ENCODE data around the gene IL24. TPM values are rescaled to one million over a fixed set of nuclear protein-coding genes. Genes with fewer than 3 reads are reported as not detected.

Gene IL24
- total and polyA plus RNA-seq, 10 of the 15 experiments (the other 5 are each of a cell fraction or from before 2014, with no cell fraction given) = 0.05 to 19.8 (median 0.35) TPM; not detected in 1

GRCh38 chr1:206924592-206925105, 27.4 kb downstream of the IL24 start (continued):
- TF ChIP-seq, protein P1, sequence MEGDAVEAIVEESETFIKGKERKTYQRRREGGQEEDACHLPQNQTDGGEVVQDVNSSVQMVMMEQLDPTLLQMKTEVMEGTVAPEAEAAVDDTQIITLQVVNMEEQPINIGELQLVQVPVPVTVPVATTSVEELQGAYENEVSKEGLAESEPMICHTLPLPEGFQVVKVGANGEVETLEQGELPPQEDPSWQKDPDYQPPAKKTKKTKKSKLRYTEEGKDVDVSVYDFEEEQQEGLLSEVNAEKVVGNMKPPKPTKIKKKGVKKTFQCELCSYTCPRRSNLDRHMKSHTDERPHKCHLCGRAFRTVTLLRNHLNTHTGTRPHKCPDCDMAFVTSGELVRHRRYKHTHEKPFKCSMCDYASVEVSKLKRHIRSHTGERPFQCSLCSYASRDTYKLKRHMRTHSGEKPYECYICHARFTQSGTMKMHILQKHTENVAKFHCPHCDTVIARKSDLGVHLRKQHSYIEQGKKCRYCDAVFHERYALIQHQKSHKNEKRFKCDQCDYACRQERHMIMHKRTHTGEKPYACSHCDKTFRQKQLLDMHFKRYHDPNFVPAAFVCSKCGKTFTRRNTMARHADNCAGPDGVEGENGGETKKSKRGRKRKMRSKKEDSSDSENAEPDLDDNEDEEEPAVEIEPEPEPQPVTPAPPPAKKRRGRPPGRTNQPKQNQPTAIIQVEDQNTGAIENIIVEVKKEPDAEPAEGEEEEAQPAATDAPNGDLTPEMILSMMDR (IDR thresholded peaks at IDR 0.05 in 2 of 3, conservative IDR thresholded peaks at IDR 0.05 in 1 of 3; ENCODE audit: control insufficient read depth in 2 of 3, extremely low read depth in 1 of 3, insufficient read depth in 1 of 3, low read depth in 3 of 3, low read length in 3 of 3) = no peak
- TF ChIP-seq CBX3 (IDR thresholded peaks at IDR 0.05; ENCODE audit: borderline replicate concordance, low read depth) (no peak), SUZ12 (IDR thresholded peaks at IDR 0.05; ENCODE audit: unreplicated experiment) (no peak), SREBF2 (IDR thresholded peaks at IDR 0.05; ENCODE audit: low read length) (no peak), USF2 (IDR thresholded peaks at IDR 0.05; ENCODE audit: borderline replicate concordance, low read depth, low read length) (peak; percentile 72), TBL1XR1 (IDR thresholded peaks at IDR 0.05; ENCODE audit: low read depth, low read length) (no peak), CREB1 (IDR thresholded peaks at IDR 0.05; ENCODE audit: low read depth) (no peak), SPI1 (IDR thresholded peaks at IDR 0.05; ENCODE audit: borderline replicate concordance, insufficient read depth, low read depth, low read length) (no peak; the same call in 1 of the 2 replicates), SIN3A (IDR thresholded peaks at IDR 0.05; ENCODE audit: low read depth, low read length) (no peak), TARDBP (IDR thresholded peaks at IDR 0.05; ENCODE audit: borderline replicate concordance) (peak; percentile 32; the same call in 1 of the 2 replicates), DPF2 (IDR thresholded peaks at IDR 0.05) (peak; percentile 73), MXI1 (IDR thresholded peaks at IDR 0.05; ENCODE audit: low read depth, low read length) (peak; percentile 30), POU2F2 (IDR thresholded peaks at IDR 0.05; ENCODE audit: borderline replicate concordance, low read depth, low read length) (peak; percentile 28; the same call in 1 of the 3 replicates), TAF1 (IDR thresholded peaks at IDR 0.05; ENCODE audit: borderline replicate concordance, low read depth, low read length) (no peak; the same call in 1 of the 2 replicates)
- TF ChIP-seq, protein P2, sequence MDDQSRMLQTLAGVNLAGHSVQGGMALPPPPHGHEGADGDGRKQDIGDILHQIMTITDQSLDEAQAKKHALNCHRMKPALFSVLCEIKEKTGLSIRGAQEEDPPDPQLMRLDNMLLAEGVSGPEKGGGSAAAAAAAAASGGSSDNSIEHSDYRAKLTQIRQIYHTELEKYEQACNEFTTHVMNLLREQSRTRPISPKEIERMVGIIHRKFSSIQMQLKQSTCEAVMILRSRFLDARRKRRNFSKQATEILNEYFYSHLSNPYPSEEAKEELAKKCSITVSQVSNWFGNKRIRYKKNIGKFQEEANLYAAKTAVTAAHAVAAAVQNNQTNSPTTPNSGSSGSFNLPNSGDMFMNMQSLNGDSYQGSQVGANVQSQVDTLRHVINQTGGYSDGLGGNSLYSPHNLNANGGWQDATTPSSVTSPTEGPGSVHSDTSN (IDR thresholded peaks at IDR 0.05; ENCODE audit: insufficient replicate concordance, low read depth, low read length) = peak; percentile 3
- TF ChIP-seq, protein P3, sequence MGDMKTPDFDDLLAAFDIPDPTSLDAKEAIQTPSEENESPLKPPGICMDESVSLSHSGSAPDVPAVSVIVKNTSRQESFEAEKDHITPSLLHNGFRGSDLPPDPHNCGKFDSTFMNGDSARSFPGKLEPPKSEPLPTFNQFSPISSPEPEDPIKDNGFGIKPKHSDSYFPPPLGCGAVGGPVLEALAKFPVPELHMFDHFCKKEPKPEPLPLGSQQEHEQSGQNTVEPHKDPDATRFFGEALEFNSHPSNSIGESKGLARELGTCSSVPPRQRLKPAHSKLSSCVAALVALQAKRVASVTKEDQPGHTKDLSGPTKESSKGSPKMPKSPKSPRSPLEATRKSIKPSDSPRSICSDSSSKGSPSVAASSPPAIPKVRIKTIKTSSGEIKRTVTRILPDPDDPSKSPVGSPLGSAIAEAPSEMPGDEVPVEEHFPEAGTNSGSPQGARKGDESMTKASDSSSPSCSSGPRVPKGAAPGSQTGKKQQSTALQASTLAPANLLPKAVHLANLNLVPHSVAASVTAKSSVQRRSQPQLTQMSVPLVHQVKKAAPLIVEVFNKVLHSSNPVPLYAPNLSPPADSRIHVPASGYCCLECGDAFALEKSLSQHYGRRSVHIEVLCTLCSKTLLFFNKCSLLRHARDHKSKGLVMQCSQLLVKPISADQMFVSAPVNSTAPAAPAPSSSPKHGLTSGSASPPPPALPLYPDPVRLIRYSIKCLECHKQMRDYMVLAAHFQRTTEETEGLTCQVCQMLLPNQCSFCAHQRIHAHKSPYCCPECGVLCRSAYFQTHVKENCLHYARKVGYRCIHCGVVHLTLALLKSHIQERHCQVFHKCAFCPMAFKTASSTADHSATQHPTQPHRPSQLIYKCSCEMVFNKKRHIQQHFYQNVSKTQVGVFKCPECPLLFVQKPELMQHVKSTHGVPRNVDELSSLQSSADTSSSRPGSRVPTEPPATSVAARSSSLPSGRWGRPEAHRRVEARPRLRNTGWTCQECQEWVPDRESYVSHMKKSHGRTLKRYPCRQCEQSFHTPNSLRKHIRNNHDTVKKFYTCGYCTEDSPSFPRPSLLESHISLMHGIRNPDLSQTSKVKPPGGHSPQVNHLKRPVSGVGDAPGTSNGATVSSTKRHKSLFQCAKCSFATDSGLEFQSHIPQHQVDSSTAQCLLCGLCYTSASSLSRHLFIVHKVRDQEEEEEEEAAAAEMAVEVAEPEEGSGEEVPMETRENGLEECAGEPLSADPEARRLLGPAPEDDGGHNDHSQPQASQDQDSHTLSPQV (IDR thresholded peaks at IDR 0.05) = peak; percentile 89
- TF ChIP-seq, protein P4, sequence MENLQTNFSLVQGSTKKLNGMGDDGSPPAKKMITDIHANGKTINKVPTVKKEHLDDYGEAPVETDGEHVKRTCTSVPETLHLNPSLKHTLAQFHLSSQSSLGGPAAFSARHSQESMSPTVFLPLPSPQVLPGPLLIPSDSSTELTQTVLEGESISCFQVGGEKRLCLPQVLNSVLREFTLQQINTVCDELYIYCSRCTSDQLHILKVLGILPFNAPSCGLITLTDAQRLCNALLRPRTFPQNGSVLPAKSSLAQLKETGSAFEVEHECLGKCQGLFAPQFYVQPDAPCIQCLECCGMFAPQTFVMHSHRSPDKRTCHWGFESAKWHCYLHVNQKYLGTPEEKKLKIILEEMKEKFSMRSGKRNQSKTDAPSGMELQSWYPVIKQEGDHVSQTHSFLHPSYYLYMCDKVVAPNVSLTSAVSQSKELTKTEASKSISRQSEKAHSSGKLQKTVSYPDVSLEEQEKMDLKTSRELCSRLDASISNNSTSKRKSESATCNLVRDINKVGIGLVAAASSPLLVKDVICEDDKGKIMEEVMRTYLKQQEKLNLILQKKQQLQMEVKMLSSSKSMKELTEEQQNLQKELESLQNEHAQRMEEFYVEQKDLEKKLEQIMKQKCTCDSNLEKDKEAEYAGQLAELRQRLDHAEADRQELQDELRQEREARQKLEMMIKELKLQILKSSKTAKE (IDR thresholded peaks at IDR 0.05; ENCODE audit: low read depth, poor library complexity, severe bottlenecking) = no peak
- TF ChIP-seq, protein P5, sequence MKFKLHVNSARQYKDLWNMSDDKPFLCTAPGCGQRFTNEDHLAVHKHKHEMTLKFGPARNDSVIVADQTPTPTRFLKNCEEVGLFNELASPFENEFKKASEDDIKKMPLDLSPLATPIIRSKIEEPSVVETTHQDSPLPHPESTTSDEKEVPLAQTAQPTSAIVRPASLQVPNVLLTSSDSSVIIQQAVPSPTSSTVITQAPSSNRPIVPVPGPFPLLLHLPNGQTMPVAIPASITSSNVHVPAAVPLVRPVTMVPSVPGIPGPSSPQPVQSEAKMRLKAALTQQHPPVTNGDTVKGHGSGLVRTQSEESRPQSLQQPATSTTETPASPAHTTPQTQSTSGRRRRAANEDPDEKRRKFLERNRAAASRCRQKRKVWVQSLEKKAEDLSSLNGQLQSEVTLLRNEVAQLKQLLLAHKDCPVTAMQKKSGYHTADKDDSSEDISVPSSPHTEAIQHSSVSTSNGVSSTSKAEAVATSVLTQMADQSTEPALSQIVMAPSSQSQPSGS (IDR thresholded peaks at IDR 0.05; ENCODE audit: low read length) = no peak
